Measurements from ENCODE around the gene TRNT1.

DNA sequence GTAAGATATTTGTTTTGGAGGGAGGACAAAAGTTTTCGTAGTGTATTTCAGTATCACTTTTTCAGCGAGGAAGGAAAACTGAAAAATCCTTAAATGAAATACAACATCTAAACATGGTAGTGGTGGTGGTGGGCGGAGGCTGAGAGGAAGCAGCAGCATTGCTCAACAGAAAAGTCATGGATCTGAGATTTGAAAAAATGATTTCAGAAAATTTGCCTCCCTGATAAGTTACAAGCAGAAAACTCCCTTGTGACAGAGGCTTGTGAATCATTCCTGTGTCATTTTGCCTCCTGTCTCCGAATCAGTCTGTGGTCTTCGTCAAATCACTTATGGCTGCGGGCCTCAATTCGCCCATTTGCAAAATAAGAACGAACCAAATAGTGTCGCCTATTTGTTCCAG, 53.7 kb downstream of the TRNT1 start:
- TF ChIP-seq, protein P1, sequence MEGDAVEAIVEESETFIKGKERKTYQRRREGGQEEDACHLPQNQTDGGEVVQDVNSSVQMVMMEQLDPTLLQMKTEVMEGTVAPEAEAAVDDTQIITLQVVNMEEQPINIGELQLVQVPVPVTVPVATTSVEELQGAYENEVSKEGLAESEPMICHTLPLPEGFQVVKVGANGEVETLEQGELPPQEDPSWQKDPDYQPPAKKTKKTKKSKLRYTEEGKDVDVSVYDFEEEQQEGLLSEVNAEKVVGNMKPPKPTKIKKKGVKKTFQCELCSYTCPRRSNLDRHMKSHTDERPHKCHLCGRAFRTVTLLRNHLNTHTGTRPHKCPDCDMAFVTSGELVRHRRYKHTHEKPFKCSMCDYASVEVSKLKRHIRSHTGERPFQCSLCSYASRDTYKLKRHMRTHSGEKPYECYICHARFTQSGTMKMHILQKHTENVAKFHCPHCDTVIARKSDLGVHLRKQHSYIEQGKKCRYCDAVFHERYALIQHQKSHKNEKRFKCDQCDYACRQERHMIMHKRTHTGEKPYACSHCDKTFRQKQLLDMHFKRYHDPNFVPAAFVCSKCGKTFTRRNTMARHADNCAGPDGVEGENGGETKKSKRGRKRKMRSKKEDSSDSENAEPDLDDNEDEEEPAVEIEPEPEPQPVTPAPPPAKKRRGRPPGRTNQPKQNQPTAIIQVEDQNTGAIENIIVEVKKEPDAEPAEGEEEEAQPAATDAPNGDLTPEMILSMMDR (conservative IDR thresholded peaks at IDR 0.05 in 1 of 2, IDR thresholded peaks at IDR 0.05 in 1 of 2; ENCODE audit: extremely low read depth in 1 of 2, insufficient read depth in 1 of 2, low read depth in 1 of 2, low read length in 2 of 2): no peak
- TF ChIP-seq EZH2 (IDR thresholded peaks at IDR 0.05; ENCODE audit: borderline replicate concordance, low read length): no peak

All from mammary epithelial cell (primary cell).